CD4-positive, alpha-beta T cell treated with Interleukin-12 subunit alpha and Interleukin-12 subunit beta, for 1 hour (primary cell): ENCODE data around the gene KIN.
"Not testable (repeated sequence)": the region's sequence is repeated elsewhere in the genome, so short reads cannot be mapped to it uniquely, and the experiment has no call there.

Experiments used
- DNase-seq: peaks from one replicate; pipeline ENCODE4 v3.0.0-alpha.2; 2020

The KIN gene

DNA sequence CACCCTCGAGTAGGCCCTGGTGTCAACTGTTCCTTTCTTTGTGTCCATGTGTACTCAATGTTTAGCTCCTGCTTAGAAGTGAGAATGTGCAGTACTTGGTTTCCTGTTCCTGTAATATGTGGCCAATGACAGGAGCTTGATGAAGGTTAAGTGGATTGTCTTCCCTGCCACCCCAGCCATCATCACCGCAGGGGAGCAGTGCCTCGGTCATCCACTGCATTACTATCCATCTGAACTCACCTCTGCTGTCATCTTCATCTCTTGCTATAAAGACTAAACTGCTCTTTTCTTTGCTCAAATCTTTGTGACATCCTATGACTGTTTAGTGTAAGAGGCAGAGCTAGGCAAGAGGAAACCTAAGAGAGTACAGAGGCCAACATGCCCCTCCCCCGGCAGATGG is 69.1 kb downstream of the KIN start:
- DNase-seq = no peak

DNA sequence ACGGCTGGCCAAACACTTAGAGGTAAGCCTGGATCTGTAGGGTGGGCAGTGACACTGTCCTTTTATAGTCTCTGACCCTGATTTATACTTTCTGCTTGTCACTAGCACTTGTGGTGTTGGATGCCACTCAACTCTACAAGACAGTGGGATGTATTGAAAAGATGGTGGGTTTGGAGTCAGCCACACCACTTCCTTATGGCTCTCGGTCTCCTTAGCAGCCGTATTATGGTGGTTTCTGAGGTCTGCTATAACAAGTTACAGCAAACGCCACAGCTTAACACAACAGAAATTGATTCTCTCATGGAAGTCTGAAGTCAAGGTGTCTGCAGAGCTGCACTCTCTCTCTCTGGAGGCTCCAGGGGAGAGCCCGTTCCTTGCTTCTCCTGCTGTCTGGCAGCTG is 70.0 kb downstream of the KIN start:
- DNase-seq = no peak

DNA sequence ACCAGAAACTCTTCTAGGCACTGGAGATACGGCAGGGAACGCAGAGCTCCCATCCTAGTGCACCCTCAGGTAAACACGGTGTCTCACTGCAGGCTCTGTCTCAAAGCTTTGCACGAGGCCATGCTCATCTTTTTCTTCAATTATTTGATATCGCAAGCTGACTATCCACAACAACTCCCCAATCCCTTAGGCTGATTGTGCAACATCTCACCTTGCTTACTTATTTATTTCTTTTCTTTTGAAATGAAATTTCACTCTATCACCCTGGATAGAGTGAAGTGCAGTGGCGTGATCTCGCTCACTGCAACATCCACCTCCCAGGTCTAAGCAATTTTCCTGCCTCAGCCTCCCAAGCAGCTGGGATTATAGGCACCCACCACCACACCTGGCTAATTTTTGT is 72.3 kb downstream of the KIN start:
- no peak for DNase-seq

DNA sequence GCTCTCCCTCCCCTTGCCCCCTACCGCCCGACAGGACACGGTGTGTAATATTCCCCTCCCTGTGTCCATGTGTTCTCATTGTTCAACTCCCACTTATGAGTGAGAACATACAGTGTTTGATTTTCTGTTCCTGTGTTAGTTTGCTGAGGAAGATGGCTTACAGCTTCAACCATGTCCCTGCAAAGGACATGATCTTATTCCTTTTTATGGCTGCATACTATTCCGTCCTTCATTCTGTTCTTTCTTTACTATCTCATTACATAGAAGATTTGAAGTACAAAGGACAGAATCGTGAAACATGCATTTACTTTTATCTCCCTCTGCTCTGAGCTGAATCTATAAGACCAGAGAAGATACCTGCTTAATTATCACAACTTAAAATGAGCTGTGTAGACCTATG is 76.7 kb downstream of the KIN start:
- not testable (repeated sequence) for DNase-seq

DNA sequence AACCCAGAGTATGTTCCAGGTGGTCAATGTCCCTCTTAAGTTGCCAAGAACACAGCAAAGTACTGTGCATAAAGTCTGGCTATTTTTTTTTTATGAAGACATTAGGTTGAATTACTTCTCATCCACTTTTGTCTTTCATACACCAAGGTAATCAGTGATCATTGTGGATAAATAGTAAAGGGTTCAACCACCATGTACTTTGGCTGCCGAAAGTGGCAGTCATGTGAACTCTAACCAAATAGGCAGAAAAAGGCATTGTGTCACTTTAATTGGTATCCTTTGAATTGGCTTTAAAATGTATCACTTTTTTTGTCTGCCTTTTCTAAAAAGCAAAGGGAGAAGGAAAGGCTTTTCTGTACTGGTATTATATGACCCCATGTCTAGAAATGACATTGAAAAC is 77.3 kb downstream of the KIN start:
- no peak for DNase-seq

DNA sequence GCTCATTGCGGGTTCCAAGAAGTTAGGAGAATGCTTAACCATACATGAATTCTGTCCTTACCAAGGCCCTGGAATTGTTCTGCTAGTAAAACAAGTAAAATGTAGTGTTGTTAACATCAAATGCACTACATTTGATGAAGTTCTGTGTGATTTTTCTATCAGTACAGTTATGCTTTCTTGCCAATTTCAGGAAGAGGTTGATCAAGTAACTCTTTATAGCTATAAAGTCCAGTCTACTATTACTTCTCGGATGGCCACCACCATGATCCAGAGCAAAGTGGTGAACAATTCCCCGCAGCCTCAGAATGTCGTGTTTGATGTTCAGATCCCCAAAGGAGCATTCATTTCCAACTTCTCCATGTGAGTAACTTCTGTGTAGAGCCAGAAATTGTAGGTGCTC is 79.0 kb downstream of the KIN start:
- no peak for DNase-seq

DNA sequence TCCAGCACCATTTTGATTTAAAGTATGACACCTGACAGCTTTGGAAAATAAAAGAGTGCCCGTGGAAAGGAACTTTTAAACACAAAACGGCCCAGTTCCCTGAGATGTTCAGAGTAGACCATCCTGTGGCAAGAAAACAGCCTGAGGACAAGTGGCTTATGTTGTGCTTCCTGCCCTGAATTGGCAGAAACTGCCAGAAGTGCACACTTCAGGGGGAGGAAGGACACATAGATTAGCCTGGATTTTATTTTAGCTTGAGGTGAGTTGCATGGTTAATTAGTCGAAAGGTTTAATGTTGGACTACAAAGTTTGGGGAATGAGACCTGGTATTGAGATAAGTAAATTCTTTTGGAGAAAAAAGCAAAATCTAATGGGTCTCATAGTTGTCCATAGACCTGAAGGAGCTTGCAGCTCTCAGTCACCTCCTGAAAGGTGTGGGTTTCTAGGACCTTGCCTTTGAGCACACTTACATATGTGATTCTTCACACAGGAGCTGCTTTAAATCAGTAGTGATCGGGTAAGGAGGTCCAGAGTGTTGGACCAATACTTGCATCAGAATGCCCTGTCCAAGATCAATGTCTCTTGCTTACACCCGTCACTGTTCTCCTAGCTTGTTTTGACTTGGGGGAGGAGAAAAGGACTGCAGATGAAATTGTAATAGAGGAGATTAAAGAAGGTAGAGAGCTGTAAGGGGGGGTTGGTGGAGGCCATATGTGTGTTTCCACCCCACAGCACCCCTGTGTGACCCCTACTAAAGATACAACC is 79.8 kb downstream of the KIN start:
- no peak for DNase-seq

DNA sequence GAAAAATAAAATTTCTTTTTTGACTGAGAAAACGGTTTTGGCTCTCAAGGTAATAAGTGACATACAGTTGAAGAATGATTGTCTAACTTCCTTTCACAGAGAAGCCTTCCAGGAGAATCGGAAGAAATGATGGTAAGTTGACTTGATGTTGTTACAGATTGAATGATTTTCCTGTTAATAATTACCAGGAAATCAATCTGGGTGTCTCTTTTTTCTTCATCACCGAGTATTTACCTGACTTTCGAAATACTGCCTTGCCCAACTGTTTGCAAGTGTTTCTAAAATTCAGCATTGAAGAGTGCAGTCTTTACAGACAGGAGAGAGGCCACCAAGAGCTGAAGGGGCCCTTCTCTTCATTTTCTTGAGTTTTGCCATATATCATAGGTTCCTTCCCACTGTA is 80.7 kb downstream of the KIN start:
- no peak for DNase-seq

DNA sequence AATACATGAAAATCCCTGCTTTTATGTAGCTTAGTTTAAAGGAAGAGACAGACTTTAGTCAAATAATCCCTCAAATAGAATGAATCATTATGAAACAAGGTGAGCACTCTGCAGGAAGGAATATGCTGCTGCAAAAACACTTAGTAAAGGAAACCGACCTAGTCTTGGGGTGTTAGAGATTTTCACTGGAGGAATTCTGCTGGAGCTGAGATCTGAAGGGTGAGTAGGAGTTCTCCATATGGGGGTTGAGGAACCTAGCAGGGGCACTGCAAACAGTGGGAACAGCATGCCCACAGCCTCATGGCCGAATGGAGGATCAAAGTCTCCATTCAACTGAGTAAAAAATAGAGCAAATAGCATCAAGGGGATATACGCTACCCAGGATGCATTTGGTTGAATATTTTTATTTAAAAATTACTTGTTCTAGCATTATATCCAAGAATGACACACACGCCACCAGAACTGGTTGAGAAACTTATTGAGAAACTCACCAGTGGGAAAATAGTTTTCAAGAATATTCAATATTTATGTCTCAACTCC is 81.2 kb downstream of the KIN start:
- DNase-seq = no peak

DNA sequence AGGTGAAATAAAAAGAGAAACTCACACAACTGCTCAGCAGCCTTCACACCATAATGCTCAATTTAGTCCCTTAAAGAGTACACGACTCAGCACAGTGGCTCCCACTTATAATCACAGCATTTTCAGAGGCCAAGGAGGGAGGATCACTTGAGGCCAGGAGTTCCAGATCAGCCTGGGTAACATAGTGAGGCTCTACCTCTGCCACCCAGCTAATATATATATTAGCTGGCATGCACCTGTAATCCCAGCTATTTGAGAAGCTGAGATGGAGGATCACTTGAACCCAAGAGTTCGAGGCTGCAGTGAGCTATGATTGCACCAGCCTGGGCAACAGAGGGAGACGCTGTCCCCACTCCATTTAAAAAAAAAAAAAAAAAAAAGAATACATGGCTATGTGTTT is 82.5 kb downstream of the KIN start:
- no peak for DNase-seq

DNA sequence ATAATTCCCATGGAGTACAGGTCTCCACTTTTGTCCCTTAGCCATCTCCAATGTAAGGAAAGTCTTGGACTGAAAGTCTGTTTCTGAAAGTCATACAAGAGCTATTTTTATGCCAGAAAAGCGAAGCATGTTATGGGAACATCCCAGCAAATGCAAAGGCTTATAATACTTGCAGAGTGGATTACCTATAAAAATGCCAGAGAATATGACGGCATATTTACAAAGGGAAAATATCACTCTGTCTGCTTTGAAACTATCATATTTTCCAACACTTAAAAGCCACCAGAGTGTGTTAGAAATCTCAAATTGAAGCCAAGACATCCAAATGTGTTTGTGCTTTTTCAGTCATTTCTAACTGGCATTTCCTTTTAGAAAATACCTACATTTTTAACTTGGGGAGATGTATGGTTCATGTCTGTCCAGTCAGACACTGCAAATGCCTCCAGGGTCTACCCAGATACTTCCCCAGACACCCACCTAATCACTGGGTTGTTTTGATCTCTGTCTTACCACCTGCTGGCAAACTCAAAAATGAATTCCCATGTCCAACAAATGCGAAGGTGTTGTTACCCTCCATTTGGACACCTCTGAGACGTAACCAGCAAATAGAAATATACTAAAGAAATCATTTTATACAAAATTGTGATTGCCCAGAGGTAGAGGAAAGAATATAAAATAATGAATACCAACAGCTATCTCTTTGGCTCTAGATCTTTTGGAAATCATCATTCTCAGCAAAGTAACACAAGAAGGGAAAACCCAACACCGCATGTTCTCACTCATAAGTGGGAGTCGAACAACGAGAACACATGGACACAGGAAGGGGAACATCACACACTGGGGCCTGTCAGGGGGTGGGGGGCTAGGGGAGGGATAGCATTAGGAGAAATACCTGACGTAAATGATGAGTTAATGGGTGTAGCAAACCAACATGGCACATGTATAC is 83.4 kb downstream of the KIN start:
- DNase-seq = no peak

DNA sequence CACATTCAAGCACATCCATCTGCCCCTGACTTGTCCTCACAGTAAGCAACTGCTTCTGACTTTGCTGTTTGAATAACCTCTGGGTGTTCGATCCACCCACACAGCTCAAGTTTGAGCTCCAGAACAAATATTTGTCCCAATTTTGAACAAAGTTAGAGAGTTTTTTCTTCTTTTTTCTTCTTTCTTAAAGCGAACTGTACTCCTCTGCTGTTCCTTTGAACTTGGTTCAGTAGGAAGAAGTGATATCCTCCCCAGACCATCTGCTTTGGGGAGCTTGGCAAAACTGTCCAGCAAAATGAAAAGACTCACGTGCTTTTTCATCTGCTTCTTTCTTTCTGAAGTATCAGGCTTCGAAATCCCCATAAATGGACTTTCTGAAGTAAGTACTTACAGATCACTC is 84.7 kb downstream of the KIN start, which contains the start of gene ITIH2:
Gene ITIH2, plus strand, starts transcription at position 177 of the 400 bp plus-strand sequence. Its CDS starts 119 bp downstream, at position 296.
- no peak for DNase-seq

DNA sequence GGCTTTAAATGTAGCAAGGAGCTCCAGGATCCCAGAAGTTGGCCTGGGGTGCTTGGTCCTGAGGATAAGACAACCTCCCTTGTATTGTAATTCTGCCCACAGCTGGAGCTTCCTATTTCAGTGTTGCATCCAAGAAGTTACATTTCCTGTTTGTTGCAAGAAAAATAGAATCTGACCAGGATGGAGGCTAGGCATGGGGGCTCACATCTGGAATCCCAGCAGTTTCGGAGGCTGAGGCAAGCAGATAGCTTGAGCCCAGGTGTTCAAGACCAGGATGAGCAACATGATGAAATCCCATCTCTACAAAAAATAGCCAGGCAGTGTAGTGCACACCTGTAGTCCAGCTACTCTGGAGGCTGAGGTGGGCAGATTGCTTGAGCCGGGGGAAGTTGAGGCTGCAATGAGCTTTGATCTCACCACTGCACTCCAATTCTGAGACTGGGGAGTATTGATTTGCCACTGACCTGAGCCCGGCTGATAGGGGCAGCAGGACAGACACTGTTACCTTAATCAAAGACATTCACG is 85.4 kb downstream of the KIN start:
- DNase-seq = no peak

DNA sequence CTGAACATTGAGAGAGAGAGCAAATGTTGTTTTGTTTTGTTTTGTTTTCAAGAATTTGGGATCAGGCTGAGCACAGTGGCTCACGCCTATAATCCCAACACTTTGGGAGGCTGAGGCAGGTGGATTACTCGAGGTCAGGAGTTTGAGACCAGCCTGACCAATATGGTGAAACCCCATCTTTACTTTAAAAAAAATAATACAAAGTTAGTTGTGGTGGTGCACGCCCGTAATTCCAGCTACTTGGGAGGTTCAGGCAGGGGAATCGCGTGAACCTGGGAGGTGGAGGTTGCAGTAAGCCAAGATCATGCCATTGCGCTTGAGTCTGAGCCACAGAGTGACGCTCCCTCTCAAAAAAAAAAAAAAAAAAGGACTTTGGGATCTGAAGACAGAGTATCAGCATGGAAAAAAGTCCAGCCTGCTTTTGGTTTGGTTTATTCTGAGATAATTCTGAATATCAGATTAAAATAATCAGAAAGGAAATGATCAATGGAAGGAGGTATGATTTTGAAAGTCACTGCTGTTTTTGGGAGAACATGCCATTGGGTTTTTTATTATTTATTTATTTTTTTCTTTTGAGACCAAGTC is 86.5 kb downstream of the KIN start:
- no peak for DNase-seq
